Caco-2 (cell line): ENCODE data around the gene AHNAK. TPM values are rescaled to one million over a fixed set of nuclear protein-coding genes. Genes with fewer than 3 reads are reported as not detected.

Source experiments
- BruUV-seq: library from RNA; stranded (reverse); fragments of 400-500 nt; replicated peaks from 2 replicates; lab custom pipeline; 2021; lab: Mats Ljungman, UMichigan
- CTCF ChIA-PET: fragments of 300-600 bp; sonication (Branson Sonifier 250); formaldehyde crosslinking; loops from one replicate; lab custom pipeline; 2022; ENCODE audit warnings: antibody characterized with exemption; lab: Charles Lee
- POLR2A ChIA-PET: fragments of 300-600 bp; sonication (Branson Sonifier 250); formaldehyde crosslinking; loops from one replicate; lab custom pipeline; 2022; ENCODE audit warnings: antibody characterized with exemption; lab: Charles Lee
- DNase-seq, 2 experiments: peaks; one replicate each; pipeline versions ENCODE4 v3.0.0 to v3.0.0-alpha.2; 2020 to 2022
- H3K27me3 ChIP-seq: replicated peaks from 2 replicates; pipeline ENCODE4 v1.6.0; 2011; ENCODE audit warnings: low read length; ENCODE audit not compliant: control insufficient read depth, insufficient read depth
- H3K36me3 ChIP-seq: 2 replicates; pipeline ENCODE4 v1.5.1; 2011; ENCODE audit warnings: low read length; ENCODE audit not compliant: control insufficient read depth, insufficient read depth
- H3K4me1 ChIP-seq: fragments of 250-450 bp; sonication (Bioruptor Pico); 2 replicates; pipeline ENCODE4 v1.5.1; 2020; ENCODE audit warnings: mild to moderate bottlenecking
- H3K4me3 ChIP-seq: 2 replicates; pipeline ENCODE4 v1.5.1; 2011; ENCODE audit warnings: low read depth, mild to moderate bottlenecking, control low read depth, low read length
- H3K9me3 ChIP-seq: fragments of 250-450 bp; sonication (Bioruptor Pico); 2 replicates; pipeline ENCODE4 v1.5.1; 2020; ENCODE audit warnings: mild to moderate bottlenecking, moderate library complexity
- H3K27ac Mint-ChIP-seq: one replicate; pipeline ENCODE4 v1.8.0; 2022; ENCODE audit warnings: mixed read lengths; ENCODE audit not compliant: unreplicated experiment
- H3K27me3 Mint-ChIP-seq: one replicate; pipeline ENCODE4 v1.8.0; 2022; ENCODE audit warnings: mixed read lengths; ENCODE audit not compliant: insufficient read depth, unreplicated experiment
- H3K36me3 Mint-ChIP-seq: one replicate; pipeline ENCODE4 v1.8.0; 2022; ENCODE audit warnings: mild to moderate bottlenecking, mixed read lengths; ENCODE audit not compliant: insufficient read depth, unreplicated experiment
- H3K4me1 Mint-ChIP-seq: one replicate; pipeline ENCODE4 v1.8.0; 2022; ENCODE audit warnings: low read depth, mixed read lengths; ENCODE audit not compliant: unreplicated experiment
- H3K4me3 Mint-ChIP-seq: one replicate; pipeline ENCODE4 v1.8.0; 2022; ENCODE audit warnings: mild to moderate bottlenecking, moderate library complexity, mixed read lengths; ENCODE audit not compliant: unreplicated experiment
- H3K9me3 Mint-ChIP-seq: one replicate; pipeline ENCODE4 v1.8.0; 2022; ENCODE audit warnings: mixed read lengths; ENCODE audit not compliant: unreplicated experiment
- intact Hi-C: fragments of 100-400 bp; cut with micrococcal nuclease; formaldehyde crosslinking; loops from one replicate; pipeline ENCODE4 v1.10.0; 2022; ENCODE audit not compliant: unreplicated experiment
- total RNA-seq: library from RNA; stranded (reverse); gene quantifications from 2 replicates; pipeline ENCODE4 v1.2.3, GENCODE V29; 2022
- TF ChIP-seq, protein P1 (sequence below), 2 experiments: fragments of 200-600 bp in 1 of 2; IDR thresholded peaks; 1 replicate in 1 of 2; 2 replicates in 1 of 2; pipeline versions ENCODE4 v1.5.1 to v1.8.0; 2011 to 2022; ENCODE audit warnings: antibody characterized with exemption in 1 of 2, control low read depth in 1 of 2, inconsistent platforms in 1 of 2, low read depth in 1 of 2, low read length in 1 of 2, mild to moderate bottlenecking in 1 of 2, moderate library complexity in 1 of 2; ENCODE audit not compliant: insufficient read depth in 1 of 2, severe bottlenecking in 1 of 2, unreplicated experiment in 1 of 2

Gene AHNAK
- total RNA-seq, 1 experiment from 2014 or later: 312 TPM

DNA sequence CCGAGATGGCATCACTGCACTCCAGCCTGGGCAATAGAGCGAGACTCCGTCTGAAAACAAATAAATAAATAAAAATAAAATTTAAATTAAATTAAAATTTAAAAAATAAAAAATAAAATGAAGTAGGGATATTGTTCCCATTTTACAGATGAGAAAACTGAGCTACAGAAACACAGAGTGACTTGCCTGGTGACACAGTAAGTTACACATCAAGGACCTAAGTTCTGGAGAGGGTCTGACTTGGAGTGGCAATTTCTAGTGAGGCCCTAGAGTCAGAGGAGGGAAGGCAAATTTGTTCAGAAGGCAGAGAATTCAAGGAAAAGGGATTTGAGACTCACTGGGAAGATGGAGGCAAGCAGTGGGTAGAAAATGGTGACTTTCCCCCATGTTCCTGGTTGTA lies 125.7 kb downstream of the AHNAK start:
- no peak for DNase-seq
- TF ChIP-seq, protein P1, sequence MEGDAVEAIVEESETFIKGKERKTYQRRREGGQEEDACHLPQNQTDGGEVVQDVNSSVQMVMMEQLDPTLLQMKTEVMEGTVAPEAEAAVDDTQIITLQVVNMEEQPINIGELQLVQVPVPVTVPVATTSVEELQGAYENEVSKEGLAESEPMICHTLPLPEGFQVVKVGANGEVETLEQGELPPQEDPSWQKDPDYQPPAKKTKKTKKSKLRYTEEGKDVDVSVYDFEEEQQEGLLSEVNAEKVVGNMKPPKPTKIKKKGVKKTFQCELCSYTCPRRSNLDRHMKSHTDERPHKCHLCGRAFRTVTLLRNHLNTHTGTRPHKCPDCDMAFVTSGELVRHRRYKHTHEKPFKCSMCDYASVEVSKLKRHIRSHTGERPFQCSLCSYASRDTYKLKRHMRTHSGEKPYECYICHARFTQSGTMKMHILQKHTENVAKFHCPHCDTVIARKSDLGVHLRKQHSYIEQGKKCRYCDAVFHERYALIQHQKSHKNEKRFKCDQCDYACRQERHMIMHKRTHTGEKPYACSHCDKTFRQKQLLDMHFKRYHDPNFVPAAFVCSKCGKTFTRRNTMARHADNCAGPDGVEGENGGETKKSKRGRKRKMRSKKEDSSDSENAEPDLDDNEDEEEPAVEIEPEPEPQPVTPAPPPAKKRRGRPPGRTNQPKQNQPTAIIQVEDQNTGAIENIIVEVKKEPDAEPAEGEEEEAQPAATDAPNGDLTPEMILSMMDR (IDR thresholded peaks at IDR 0.05; ENCODE audit: insufficient read depth in 1 of 2, low read depth in 1 of 2, low read length in 1 of 2, severe bottlenecking in 1 of 2, unreplicated experiment in 1 of 2): no peak
- H3K36me3 ChIP-seq: no peaks in the 10 kb centered on the region
- ChIA-PET CTCF (interaction anchor here (1.2 to 1.3 kb wide), 2 partner anchors 122 to 140 kb away, joined by 3 to 4 read pairs; no protein-coding TSS in a partner anchor), POLR2A (no interaction called here)
- H3K9me3 Mint-ChIP-seq: peaks cover 8% of the 10 kb centered on the region
- H3K36me3 Mint-ChIP-seq: peaks cover 12% of the 10 kb centered on the region
- no peaks in the 10 kb centered on the region for H3K9me3 ChIP-seq
- H3K27me3 ChIP-seq: no peaks in the 10 kb centered on the region
- H3K4me1 ChIP-seq: peaks cover 33% of the 10 kb centered on the region
- H3K4me3 Mint-ChIP-seq: no peak overlapping the region
- H3K27me3 Mint-ChIP-seq: no peaks in the 10 kb centered on the region
- intact Hi-C loops: no loop called here
- BruUV-seq: no TSS peak
- no peak overlapping the region for H3K27ac Mint-ChIP-seq
- no peak overlapping the region for H3K4me3 ChIP-seq
- H3K4me1 Mint-ChIP-seq: peaks cover 34% of the 10 kb centered on the region

DNA sequence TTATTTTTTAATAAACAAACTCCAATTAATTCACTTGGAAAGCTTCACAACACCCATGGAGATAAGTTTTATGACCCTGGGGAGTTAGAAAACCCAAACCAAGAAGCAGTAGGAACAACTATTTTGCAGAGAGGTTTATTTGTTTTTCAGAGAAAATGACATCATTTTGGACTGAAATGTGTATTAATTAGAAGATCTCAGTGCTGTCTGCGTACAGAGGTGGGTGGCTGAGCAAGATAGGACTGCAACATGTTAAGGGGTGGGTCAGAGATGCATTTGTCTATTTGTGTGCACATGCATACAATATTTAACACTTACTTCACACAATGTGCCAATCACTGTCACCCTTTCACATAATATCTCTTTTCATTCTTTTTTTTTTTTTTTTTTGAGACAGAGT lies 126.7 kb downstream of the AHNAK start:
- TF ChIP-seq, protein P1 (IDR thresholded peaks at IDR 0.05; ENCODE audit: insufficient read depth in 1 of 2, low read depth in 1 of 2, low read length in 1 of 2, severe bottlenecking in 1 of 2, unreplicated experiment in 1 of 2): no peak
- no peak overlapping the region for H3K4me3 Mint-ChIP-seq
- H3K4me1 ChIP-seq: peaks cover 29% of the 10 kb centered on the region
- no TSS peak for BruUV-seq
- CTCF ChIA-PET: no interaction called here
- peaks cover 33% of the 10 kb centered on the region for H3K4me1 Mint-ChIP-seq
- no peak overlapping the region for H3K27ac Mint-ChIP-seq
- no peak overlapping the region for H3K4me3 ChIP-seq
- peaks cover 8% of the 10 kb centered on the region for H3K9me3 Mint-ChIP-seq
- no peaks in the 10 kb centered on the region for H3K36me3 ChIP-seq
- no peaks in the 10 kb centered on the region for H3K27me3 Mint-ChIP-seq
- H3K9me3 ChIP-seq: no peaks in the 10 kb centered on the region
- intact Hi-C loops: no loop called here
- no peaks in the 10 kb centered on the region for H3K27me3 ChIP-seq
- peaks cover 11% of the 10 kb centered on the region for H3K36me3 Mint-ChIP-seq
- DNase-seq: no peak
- POLR2A ChIA-PET: no interaction called here

DNA sequence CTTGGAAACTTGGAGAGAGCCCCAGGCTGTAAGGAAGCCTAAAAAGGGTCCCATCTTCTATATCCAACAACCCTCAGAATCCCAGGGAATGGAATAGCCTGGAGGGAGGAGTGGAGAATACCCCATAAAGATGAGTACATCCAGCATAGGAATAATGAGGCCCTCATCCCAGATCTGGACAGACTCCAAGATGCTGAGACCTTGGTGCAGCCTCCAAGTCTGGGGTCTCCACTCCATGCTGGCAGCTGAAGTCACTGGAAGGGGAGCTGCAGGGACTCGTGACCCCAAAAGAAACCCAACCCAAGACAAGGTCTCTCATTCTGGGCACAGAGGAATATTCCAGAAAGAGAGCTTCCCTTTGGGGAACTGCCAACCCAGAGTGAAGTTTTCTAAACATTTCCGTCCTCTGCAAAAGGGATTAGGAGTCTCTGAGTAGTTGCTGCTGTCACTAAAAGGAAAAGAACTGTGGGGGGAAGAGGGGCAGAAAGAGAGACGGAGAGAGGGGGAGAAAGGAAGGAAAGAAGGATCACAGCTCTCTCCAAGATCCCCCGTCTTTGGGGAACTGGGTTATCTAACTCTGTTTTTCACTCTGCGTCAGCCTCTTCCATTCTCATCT lies 127.2 kb downstream of the AHNAK start:
- H3K27me3 ChIP-seq: no peaks in the 10 kb centered on the region
- no peak overlapping the region for H3K27ac Mint-ChIP-seq
- peaks cover 8% of the 10 kb centered on the region for H3K9me3 Mint-ChIP-seq
- no peaks in the 10 kb centered on the region for H3K9me3 ChIP-seq
- TF ChIP-seq, protein P1 (IDR thresholded peaks at IDR 0.05; ENCODE audit: insufficient read depth in 1 of 2, low read depth in 1 of 2, low read length in 1 of 2, severe bottlenecking in 1 of 2, unreplicated experiment in 1 of 2): no peak
- no peak overlapping the region for H3K4me3 Mint-ChIP-seq
- POLR2A ChIA-PET: no interaction called here
- BruUV-seq: no TSS peak
- peaks cover 30% of the 10 kb centered on the region for H3K4me1 Mint-ChIP-seq
- no peak overlapping the region for H3K4me3 ChIP-seq
- H3K4me1 ChIP-seq: peaks cover 24% of the 10 kb centered on the region
- intact Hi-C loops: no loop called here
- peaks cover 5% of the 10 kb centered on the region for H3K36me3 Mint-ChIP-seq
- H3K36me3 ChIP-seq: no peaks in the 10 kb centered on the region
- H3K27me3 Mint-ChIP-seq: no peaks in the 10 kb centered on the region
- DNase-seq: no peak
- CTCF ChIA-PET: interaction anchor here (0.6 to 0.9 kb wide), 2 partner anchors 24 to 26 kb away, joined by 3 read pairs; no protein-coding TSS in a partner anchor
